ENCODE measurements around the gene CLBA1.
"Not testable (repeated sequence)": the region's sequence is repeated elsewhere in the genome, so short reads cannot be mapped to it uniquely, and the experiment has no call there.

CLBA1 gene

GRCh38 chr14:104947201-104947600 lies 38.4 kb upstream of the CLBA1 start:
- H3K4me3 ChIP-seq (ENCODE audit: low read depth, low read length) = not testable (repeated sequence)

- H3K4me3 ChIP-seq (ENCODE audit: low read depth, low read length) = not testable (repeated sequence)
Measured at GRCh38 chr14:104947881-104948735, 37.5 kb upstream of the CLBA1 start.

GRCh38 chr14:104948736-104949031 lies 36.9 kb upstream of the CLBA1 start:
- TF ChIP-seq CTCF (IDR thresholded peaks at IDR 0.05; ENCODE audit: borderline replicate concordance, insufficient read depth, low read depth, low read length) = no peak
- no peak overlapping the region for H3K4me3 ChIP-seq (ENCODE audit: low read depth, low read length)

GRCh38 chr14:104949406-104949955 lies 36.1 kb upstream of the CLBA1 start:
- H3K4me3 ChIP-seq (ENCODE audit: low read depth, low read length) = not testable (repeated sequence)

GRCh38 chr14:104950021-104950420 lies 35.6 kb upstream of the CLBA1 start:
- TF ChIP-seq CTCF (IDR thresholded peaks at IDR 0.05; ENCODE audit: borderline replicate concordance, insufficient read depth, low read depth, low read length) = no peak
- H3K4me3 ChIP-seq (ENCODE audit: low read depth, low read length) = no peak overlapping the region

GRCh38 chr14:104950701-104951100 lies 34.9 kb upstream of the CLBA1 start:
- H3K4me3 ChIP-seq (ENCODE audit: low read depth, low read length) = not testable (repeated sequence)

DNA sequence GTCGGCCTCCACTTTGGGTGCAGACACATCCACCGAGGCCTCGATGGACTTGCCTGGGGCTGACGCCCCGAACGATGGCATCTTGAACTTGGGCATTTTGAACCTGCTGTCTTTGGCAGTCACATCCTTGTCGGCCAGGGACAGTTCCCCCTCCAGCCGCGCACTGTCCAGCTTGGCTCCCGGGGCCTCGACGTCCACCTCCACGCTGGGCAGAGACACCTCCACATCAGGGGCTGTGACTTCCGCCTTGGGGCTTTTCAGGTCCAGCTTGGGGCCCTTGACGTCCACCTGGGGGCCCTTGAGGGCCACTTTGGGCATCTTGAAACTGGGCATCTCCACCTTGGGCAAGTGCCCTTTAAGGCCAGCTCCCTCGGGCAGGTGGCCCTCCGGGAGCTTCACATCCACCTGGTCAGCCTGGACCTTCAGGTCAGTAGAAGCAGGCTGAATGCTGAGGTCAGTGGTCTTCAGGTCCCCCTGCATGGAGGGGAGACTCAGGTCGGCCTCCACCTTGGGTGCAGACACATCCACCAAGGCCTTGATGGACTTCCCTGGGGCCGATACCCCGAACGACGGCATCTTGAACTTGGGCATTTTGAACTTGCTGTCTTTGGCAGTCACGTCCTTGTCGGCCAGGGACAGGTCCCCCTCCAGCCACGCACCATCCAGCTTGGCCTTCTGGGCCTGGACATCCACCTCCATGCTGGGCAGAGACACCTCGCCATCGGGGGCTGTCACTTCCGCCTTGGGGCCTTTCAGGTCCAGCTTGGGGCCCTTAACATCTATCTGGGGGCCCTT lies 33.5 kb upstream of the CLBA1 start:
- H3K4me3 ChIP-seq (ENCODE audit: low read depth, low read length) = not testable (repeated sequence)

- H3K4me3 ChIP-seq (ENCODE audit: low read depth, low read length) = no peak overlapping the region
- no peak for TF ChIP-seq CTCF (IDR thresholded peaks at IDR 0.05; ENCODE audit: borderline replicate concordance, insufficient read depth, low read depth, low read length)
Measured at GRCh38 chr14:104953097-104953496, 32.5 kb upstream of the CLBA1 start.

- no peak for TF ChIP-seq CTCF (IDR thresholded peaks at IDR 0.05; ENCODE audit: borderline replicate concordance, insufficient read depth, low read depth, low read length)
- no peak overlapping the region for H3K4me3 ChIP-seq (ENCODE audit: low read depth, low read length)
Measured at GRCh38 chr14:104953896-104954656, 31.5 kb upstream of the CLBA1 start.

All from GM12875 (cell line).